OCI-LY1 (cell line): Measurements from ENCODE around the gene CSNK1E.

Source experiments
- H2AFZ ChIP-seq: fragments of 200-600 bp; sonication (generic), shearing (Covaris generic); 2 replicates; pipeline ENCODE4 v1.6.0; 2014; ENCODE audit warnings: antibody characterized with exemption, mild to moderate bottlenecking, low read length
- H3F3A ChIP-seq: fragments of 200-600 bp; sonication (generic), shearing (Covaris generic); 2 replicates; pipeline ENCODE4 v1.6.0; 2014; ENCODE audit warnings: mild to moderate bottlenecking, antibody characterized with exemption, low read length, moderate library complexity; ENCODE audit not compliant: insufficient read depth
- H3K27ac ChIP-seq: fragments of 200-600 bp; sonication (generic); 2 replicates; pipeline ENCODE4 v1.5.1; 2014; ENCODE audit warnings: low read length, mixed run types, mild to moderate bottlenecking, low read depth; ENCODE audit not compliant: poor library complexity, severe bottlenecking
- H3K27me3 ChIP-seq: fragments of 200-600 bp; sonication (generic); 2 replicates; pipeline ENCODE4 v1.6.0; 2014; ENCODE audit warnings: antibody characterized with exemption, mild to moderate bottlenecking, low read length, moderate library complexity; ENCODE audit not compliant: insufficient read depth
- H3K36me3 ChIP-seq: fragments of 200-600 bp; sonication (generic); 2 replicates; pipeline ENCODE4 v1.6.1; 2014; ENCODE audit warnings: mild to moderate bottlenecking, antibody characterized with exemption, low read length, moderate library complexity, mixed read lengths; ENCODE audit not compliant: insufficient read depth
- H3K4me1 ChIP-seq: fragments of 200-600 bp; sonication (generic); 2 replicates; pipeline ENCODE4 v1.5.1; 2014; ENCODE audit warnings: mild to moderate bottlenecking, low read length, moderate library complexity; ENCODE audit not compliant: insufficient read depth, severe bottlenecking
- H3K4me2 ChIP-seq: fragments of 200-600 bp; sonication (generic), shearing (Covaris generic); 2 replicates; pipeline ENCODE4 v1.6.1; 2014; ENCODE audit warnings: low read length
- H3K4me3 ChIP-seq: fragments of 200-600 bp; sonication (generic); 2 replicates; pipeline ENCODE4 v1.5.1; 2014; ENCODE audit warnings: low read length, low read depth, mild to moderate bottlenecking, mixed read lengths; ENCODE audit not compliant: poor library complexity, severe bottlenecking
- H3K79me2 ChIP-seq: fragments of 200-600 bp; shearing (Covaris generic); 2 replicates; pipeline ENCODE4 v1.6.1; 2016; ENCODE audit warnings: mixed run types, low read length, mixed read lengths; ENCODE audit not compliant: insufficient read depth
- H3K9ac ChIP-seq: fragments of 200-600 bp; sonication (generic), shearing (Covaris generic); 2 replicates; pipeline ENCODE4 v1.6.1; 2014; ENCODE audit warnings: mild to moderate bottlenecking, low read length, mixed read lengths
- H3K9me2 ChIP-seq: fragments of 200-600 bp; sonication (generic), shearing (Covaris generic); 2 replicates; pipeline ENCODE4 v1.6.1; 2014; ENCODE audit warnings: low read depth, mild to moderate bottlenecking, low read length, mixed read lengths
- H3K9me3 ChIP-seq: fragments of 200-600 bp; shearing (Covaris generic); 2 replicates; pipeline ENCODE4 v1.6.1; 2014; ENCODE audit warnings: low read length, mixed read lengths
- H4K20me1 ChIP-seq: fragments of 200-600 bp; sonication (generic), shearing (Covaris generic); 2 replicates; pipeline ENCODE4 v1.6.0; 2016; ENCODE audit warnings: mild to moderate bottlenecking, low read length; ENCODE audit not compliant: insufficient read depth
- EZH2 ChIP-seq: fragments of 200-600 bp; sonication (generic), shearing (Covaris generic); IDR thresholded peaks from 2 replicates; pipeline ENCODE4 v1.8.0; 2017; ENCODE audit warnings: borderline replicate concordance, mixed run types, mild to moderate bottlenecking, antibody characterized with exemption, low read length, moderate library complexity, mixed read lengths
- TF ChIP-seq, protein P1 (sequence below): fragments of 200-600 bp; sonication (generic), shearing (Covaris generic); IDR thresholded peaks from 2 replicates; pipeline ENCODE4 v1.5.1; 2017; ENCODE audit warnings: mild to moderate bottlenecking, antibody characterized with exemption, low read length, moderate library complexity, mixed read lengths

Gene CSNK1E

DNA sequence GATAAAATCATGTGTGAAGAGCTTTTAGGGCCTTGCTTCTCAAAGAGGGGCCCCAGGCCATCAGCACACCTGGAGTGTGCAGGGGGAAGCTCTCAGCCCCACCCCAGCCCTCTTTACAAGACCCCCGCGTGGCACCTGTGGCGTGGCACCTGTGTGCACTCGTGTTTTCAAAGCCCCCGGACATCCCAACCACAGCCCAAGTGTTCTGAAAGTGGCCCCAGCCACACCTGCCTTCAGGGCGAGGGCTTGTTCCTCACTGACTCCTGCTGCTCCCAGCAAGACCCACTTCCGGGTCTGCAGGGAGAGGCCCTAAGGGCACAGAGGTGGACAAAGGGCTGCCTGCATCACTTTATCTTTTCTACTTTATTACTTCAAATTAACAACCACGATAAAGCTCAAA lies 26.9 kb downstream of the CSNK1E start:
- no peaks in the 10 kb centered on the region; the same call in 1 of the 2 replicates for H3K27me3 ChIP-seq
- H3K36me3 ChIP-seq = no peaks in the 10 kb centered on the region
- no peaks in the 10 kb centered on the region for H3K4me1 ChIP-seq
- H3K9me2 ChIP-seq = no peaks in the 10 kb centered on the region
- TF ChIP-seq, protein P1, sequence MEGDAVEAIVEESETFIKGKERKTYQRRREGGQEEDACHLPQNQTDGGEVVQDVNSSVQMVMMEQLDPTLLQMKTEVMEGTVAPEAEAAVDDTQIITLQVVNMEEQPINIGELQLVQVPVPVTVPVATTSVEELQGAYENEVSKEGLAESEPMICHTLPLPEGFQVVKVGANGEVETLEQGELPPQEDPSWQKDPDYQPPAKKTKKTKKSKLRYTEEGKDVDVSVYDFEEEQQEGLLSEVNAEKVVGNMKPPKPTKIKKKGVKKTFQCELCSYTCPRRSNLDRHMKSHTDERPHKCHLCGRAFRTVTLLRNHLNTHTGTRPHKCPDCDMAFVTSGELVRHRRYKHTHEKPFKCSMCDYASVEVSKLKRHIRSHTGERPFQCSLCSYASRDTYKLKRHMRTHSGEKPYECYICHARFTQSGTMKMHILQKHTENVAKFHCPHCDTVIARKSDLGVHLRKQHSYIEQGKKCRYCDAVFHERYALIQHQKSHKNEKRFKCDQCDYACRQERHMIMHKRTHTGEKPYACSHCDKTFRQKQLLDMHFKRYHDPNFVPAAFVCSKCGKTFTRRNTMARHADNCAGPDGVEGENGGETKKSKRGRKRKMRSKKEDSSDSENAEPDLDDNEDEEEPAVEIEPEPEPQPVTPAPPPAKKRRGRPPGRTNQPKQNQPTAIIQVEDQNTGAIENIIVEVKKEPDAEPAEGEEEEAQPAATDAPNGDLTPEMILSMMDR = no peak
- TF ChIP-seq EZH2 = no peak
- no peak overlapping the region for H3K27ac ChIP-seq
- H3K4me2 ChIP-seq = no peak overlapping the region
- H3K4me3 ChIP-seq = no peak overlapping the region
- H4K20me1 ChIP-seq = no peaks in the 10 kb centered on the region
- H3K9me3 ChIP-seq = no peaks in the 10 kb centered on the region
- no peaks in the 10 kb centered on the region for H3F3A ChIP-seq
- no peak overlapping the region for H3K9ac ChIP-seq
- H3K79me2 ChIP-seq = no peaks in the 10 kb centered on the region
- no peak overlapping the region for H2AFZ ChIP-seq

- Histone ChIP-seq H3K9ac (no peak overlapping the region), H3K4me2 (no peak overlapping the region), H3K9me3 (no peaks in the 10 kb centered on the region), H3K79me2 (no peaks in the 10 kb centered on the region), H3K27ac (no peak overlapping the region), H3K4me3 (no peak overlapping the region), H3K36me3 (no peaks in the 10 kb centered on the region), H3K9me2 (no peaks in the 10 kb centered on the region), H3K4me1 (no peaks in the 10 kb centered on the region), H4K20me1 (no peaks in the 10 kb centered on the region), H3K27me3 (no peaks in the 10 kb centered on the region; the same call in 1 of the 2 replicates), H2AFZ (no peak overlapping the region), H3F3A (no peaks in the 10 kb centered on the region)
- TF ChIP-seq, protein P1 = no peak
- no peak for TF ChIP-seq EZH2
Measured at GRCh38 chr22:38289583-38290082, 27.6 kb downstream of the CSNK1E start.

DNA sequence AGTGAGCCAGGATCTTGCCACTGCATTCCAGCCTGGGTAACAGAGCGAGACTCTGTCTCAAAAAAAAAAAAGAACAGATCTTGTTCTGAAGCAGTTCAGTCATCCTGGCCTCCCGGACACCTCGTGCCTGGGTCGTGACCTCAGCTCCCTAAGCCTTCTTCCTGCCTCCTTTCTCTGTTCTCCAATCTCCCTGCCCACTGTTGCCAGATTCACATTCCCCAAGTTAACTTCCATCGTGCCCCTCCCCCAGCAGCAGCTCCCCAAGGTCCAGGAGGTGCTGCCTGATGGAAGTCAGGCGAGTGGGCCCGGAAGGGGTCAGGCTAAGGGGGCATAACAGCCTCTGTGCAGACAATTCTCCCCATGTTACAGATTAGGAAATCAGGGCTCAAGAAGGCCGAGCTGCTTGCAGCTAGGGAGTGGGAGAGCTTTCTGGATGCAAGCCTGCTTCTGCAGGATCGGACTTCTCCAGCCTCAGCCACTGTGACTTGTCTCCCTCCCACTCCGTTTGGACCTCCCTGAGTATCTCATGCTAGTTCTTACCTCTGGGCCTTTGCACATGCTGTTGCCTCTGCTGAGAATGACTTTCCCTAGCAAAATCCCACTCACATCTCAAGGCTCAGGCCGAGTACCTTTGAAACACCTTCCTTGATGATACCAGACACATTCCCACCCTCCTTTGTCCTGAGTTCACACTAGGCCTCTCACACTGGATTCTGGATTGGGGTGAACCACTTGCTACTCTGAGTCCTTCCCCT lies 30.1 kb downstream of the CSNK1E start:
- H3K27me3 ChIP-seq = no peaks in the 10 kb centered on the region; the same call in 1 of the 2 replicates
- no peak overlapping the region for H3K27ac ChIP-seq
- H3K79me2 ChIP-seq = no peaks in the 10 kb centered on the region
- H3K4me2 ChIP-seq = no peak overlapping the region
- H3K9me3 ChIP-seq = no peaks in the 10 kb centered on the region
- no peaks in the 10 kb centered on the region for H3K36me3 ChIP-seq
- no peaks in the 10 kb centered on the region for H4K20me1 ChIP-seq
- H3K9ac ChIP-seq = no peak overlapping the region
- no peaks in the 10 kb centered on the region for H3K4me1 ChIP-seq
- TF ChIP-seq, protein P1 = no peak
- TF ChIP-seq EZH2 = no peak
- no peaks in the 10 kb centered on the region for H3K9me2 ChIP-seq
- H3F3A ChIP-seq = no peaks in the 10 kb centered on the region
- H2AFZ ChIP-seq = no peak overlapping the region
- H3K4me3 ChIP-seq = no peak overlapping the region
